GM19467 (cell line): ENCODE measurements around the gene KIF5A.
A peak's percentile ranks its signal among the peaks of the same experiment; 100 is the strongest.
"Not testable (repeated sequence)": the region's sequence is repeated elsewhere in the genome, so short reads cannot be mapped to it uniquely, and the experiment has no call there.

Experiments
- ATAC-seq: cut with Tn5 transposase; IDR thresholded peaks from one replicate; pipeline ENCODE4 v1.9.1; 2021; ENCODE audit warnings: mild to moderate bottlenecking, moderate library complexity; ENCODE audit not compliant: unreplicated experiment

KIF5A gene

DNA sequence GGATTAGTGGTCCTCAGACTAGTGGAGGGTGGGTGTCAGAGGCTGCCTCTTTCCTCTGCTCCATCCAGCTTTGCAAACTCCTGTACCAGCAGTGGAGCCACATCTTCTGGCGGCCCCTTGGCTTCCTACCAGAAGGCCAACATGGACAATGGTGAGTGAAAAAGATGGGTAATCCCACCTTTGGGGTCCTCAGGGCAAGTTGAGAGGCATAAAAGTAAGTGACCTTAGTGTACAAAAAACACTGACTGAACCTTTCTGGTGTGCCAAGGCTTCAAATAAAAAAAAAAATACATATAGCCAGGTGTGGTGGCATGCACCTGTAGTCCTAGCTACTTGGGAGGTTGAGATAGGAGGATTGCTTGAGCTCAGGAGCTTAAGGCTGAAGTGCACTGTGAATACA, 32.0 kb downstream of the KIF5A start:
- no peak for ATAC-seq

DNA sequence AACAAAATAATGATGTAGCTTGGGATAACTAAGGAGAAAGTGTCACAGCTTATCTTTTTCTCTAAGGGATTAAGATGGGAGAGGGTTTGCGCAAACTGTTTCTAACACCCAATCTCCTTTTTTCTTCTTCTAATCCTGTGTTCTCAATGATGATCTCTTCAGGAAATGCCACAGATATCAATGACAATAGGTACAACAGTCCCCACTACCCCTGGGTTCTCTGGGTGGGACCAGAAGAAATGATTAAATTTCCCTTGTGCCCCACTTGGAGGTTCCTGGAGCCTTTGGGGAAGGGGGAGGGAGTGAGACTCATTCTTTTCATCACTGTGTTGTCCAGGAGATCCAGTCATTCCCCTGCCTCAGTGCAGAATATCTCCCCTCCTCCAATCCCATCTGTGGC, 32.6 kb downstream of the KIF5A start:
- no peak for ATAC-seq

DNA sequence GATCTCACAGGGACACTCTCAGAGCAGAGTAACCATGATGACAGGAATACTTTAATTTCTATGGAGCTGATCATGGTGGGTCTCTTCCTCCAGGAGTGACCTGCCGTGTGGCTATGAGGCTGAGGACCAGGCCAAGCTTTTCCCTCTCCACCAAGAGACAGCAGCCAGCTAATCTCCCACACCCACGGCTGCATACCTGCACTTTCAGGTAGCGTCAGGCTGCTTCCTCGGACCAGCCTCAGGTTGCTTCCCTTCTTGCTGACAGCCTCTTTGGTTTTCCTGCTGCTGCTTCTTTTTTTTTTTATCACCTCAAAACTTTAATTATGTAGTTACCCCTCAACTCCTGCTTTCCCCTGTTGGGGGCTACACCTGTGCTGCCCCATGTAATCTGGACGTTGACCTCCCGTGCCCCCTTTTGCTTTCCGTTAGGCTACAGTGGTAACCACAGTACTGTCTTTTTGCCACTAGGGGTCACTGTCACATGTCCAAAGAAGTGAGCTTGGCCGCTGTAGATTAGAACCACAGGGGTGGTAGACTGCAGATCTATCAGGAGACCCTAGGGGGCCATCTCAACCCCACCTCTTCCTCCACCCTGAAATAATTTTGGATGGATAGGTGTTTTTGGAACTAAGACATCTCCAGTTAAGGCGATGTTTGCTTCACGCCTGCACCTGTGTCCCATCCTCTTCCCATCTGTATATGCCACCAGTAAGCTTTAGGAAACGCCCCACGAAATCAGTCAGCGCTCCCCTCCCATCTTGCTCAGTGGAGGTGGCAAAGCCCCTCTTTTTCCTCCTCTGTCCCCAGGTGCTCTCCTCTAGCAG, 33.4 kb downstream of the KIF5A start:
- peak; percentile 95 for ATAC-seq

DNA sequence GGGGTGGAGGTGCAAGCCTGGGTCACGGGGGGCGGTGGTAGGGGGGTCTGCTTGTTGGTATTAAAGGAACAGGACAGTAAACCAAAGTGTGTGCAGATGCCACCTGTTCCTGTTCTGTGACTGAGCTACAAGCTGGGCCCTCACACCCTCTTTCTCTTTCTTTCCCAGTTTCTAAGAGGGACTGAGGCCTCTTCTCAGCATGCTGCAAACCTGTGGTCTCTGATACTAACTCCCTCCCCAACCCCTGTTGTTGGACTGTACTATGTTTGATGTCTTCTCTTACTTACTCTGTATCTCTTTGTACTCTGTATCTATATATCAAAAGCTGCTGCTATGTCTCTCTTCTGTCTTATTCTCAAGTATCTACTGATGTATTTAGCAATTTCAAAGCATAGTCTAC, 34.2 kb downstream of the KIF5A start:
- ATAC-seq: no peak

DNA sequence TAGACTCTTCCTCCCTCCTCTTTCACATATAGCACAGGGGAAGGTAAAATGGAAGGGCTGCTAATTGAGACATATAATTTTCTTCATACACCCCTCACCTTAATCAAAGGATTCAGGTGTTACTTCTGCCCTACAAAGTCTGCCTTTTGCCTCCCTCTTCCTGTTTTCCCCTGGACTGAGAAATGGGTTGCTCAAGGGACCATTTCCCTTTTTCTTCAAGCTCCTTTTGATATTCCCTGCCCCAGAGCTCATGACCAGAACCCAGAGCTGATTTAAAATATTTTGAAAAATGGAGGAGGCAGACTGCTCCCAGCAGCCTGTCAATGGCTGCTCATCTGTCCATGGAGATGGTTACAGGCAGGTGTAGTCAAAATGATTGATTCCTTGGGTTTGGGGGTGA, 34.8 kb downstream of the KIF5A start:
- no peak for ATAC-seq

DNA sequence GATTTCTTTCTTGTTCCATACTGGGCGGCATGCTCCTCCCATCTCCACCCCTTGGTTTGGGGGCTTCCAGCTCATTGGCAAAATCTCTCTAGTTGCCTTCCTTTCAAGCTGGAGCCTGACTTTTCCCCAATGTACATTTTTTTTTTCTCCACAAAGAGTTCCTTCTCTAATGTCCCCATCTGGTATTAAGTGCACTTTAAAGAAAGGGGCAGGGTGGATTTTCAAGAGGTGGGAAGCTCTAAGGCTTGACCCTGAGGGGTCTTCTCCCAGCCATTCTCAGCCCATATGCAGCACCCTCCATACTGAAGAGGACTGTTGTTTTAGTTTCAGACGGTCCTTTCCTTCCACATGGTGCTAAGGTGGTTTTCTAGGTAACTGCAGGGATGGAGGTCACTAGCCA, 35.3 kb downstream of the KIF5A start:
- no peak for ATAC-seq

DNA sequence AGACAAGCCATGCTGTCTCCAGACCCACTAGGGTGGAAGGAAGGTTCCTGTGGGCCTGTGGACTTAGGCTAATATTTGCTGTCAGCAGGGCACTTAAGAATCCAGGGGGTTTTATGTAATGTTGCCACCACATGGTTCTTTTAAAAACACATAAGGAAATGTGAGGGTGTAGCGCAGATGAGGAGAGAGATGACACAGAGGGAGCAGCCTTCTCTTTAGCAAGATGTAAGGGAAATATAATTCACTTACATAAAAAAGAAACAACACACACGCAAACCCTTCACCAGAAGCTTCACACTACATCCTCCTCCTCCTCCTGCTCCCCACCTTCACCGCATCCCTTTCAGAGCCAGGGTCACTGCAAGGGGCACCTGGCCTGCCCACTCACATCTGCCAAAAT, 36.3 kb downstream of the KIF5A start:
- ATAC-seq: no peak

DNA sequence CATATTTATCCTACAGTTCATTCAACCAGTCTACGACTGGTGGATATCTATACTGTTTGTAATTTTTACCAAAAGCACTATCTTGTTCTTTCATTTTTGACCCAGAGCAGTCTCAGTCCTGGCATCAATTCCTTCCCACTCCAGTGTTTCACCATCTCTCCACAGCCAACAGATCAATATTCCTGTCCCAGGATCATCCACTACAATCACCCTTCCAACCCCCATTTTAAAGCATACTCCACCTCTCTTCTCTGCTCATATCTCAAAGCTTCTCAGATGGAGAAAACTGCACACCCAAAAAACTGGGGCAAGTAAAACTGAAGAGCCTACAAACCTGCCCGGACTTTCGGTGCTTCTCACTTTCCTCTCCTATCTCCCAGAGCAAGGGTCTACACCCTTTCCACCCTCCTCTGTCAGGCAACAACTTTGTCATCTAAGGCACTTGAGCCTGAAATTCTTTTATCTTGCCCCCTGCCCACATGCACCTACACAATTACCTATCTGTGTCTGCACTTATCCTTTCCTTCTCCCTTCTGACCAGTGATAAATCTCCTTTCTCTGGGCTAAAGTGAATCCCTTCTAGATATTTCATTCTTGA, 37.1 kb downstream of the KIF5A start:
- no peak for ATAC-seq

DNA sequence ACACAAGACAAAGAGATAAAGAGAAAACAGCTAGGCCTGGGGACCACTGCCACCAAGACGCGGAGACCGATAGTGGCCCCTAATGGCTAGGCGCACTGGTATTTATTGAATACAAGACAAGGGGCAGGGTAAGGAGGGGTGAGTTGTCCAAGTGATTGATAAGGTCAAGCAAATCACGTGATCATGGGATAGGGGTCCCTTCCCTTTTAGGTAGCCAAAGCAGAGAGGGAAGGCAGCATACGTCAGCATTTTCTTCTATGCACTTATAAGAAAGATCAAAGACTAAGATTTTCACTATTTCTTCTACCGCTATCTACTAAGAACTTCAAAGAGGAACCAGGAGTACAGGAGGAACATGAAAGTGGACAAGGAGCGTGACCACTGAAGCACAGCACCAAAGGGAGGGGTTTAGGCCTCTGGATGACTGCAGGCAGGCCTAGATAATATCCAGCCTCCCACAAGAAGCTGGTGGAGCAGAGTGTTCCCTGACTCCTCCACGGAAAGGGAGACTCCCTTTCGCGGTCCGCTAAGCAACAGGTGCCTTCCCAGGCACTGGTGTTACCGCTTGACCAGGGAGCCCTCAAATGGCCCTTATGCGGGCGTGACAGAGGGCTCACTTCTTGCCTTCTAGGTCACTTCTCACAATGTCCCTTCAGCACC, 39.2 kb downstream of the KIF5A start:
- ATAC-seq: not testable (repeated sequence)

DNA sequence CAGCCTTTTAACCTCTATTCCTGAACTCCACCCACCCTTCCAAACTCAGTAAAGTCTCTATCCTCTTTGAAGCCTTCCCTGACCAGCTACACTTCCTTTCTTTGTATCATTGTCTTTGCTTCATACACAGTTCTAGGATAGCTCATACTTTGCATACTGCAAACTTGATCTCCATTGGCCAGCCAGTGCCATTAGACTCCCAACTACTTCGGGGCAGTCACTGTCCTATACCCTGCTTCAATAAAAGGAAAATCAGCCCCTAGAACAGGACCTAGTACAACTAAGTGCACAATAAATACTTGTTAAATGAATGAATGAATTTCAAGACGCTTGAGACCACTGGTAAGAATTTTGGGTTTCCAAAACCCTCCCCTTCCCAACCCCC, 40.6 kb downstream of the KIF5A start:
- no peak for ATAC-seq

DNA sequence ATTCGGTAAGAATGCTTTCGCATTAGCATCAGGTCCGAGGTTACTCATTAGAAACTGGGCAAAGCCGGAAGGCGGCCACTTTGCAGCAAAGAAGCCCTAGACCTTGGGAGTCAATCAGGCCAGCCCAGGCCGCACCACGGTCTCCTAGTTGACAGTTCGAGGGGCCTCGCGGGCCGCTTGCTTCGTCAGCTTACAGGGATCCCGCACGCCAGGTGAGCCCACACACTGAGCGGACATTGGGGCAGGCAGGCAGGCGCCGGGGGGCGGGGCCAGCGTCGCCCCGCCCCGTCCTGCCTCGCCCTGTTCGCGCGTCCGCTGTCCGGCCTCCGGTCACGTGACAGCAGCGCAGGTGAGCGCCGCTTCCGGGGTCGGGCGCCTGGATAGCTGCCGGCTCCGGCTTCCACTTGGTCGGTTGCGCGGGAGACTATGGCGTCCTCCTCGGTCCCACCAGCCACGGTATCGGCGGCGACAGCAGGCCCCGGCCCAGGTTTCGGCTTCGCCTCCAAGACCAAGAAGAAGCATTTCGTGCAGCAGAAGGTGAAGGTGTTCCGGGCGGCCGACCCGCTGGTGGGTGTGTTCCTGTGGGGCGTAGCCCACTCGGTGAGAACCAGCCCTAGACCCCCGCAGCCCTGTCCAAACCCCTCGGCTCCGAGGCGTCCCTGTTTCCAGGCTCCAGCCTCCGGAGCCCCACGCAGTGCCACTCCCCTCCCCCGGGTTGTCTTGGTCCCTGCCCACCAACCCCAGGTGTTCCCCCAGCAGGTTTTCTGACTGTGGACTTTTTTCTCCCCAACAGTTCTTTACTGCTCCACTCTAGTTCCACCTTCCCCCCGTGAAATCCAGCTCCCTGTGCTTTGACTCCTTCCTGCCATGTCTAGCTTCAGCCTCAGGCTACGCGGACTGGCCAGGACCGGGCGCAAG, 41.3 kb downstream of the KIF5A start, which contains the start of gene PIP4K2C:
TSS of gene PIP4K2C (plus strand) at position 329 of the 918 bp plus-strand sequence. CDS start at position 427, 98 bp downstream.
- ATAC-seq: peak; percentile 91

DNA sequence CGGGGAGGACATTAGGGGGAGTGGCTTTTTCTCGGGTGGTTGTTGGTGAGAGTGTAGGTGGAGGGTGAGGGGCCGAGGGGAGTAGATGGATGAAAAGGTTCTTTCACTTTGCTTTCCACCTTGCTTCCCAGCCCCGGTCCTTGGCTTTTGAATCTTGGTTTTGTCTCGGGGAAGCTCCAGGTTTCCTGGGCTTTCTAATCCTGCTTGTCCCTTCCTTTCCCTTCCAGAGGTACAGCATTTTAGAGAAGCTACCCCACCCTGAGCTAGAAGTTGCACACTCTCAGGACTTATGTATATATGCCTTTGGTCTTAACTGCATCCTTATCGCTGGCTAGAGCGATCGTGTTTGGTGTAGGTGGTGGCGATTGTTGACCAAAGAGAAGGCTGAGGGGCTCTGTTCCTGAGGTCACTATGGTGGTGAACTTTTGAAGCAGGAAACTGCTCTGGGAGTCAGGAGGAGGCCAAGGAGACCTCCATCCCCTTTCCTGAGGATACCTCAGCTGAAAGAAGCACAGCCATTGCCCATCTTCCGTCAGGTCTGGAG, 42.0 kb downstream of the KIF5A start:
- no peak for ATAC-seq

DNA sequence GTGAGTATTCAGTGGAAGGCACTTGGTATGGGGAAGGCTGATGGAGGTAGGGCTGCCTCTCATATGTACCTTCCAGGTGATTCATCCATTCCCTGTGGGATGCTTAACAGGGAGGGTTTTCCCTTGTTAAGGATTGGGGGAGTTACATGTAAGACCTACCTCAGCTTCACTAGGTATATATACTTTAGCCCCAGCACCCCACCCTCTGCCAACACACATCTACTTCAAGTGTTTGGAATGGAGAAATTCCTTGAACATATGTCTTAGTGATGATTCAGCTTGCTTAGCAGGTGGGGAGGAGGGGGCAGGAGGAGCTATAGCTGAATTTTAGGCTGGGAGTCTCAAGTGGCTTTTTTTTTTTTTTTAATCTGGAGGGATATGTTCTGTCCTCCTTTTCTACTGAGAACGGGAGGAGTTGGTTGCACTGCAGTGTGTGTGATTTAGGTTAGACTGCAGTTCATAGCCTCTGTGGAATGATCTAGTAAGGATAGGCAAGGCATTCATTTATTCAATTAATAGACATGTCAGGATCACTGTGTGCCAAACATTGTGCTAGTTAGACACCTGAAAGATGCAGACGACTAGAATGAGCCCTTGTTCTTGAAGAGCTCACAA, 42.8 kb downstream of the KIF5A start:
- no peak for ATAC-seq

DNA sequence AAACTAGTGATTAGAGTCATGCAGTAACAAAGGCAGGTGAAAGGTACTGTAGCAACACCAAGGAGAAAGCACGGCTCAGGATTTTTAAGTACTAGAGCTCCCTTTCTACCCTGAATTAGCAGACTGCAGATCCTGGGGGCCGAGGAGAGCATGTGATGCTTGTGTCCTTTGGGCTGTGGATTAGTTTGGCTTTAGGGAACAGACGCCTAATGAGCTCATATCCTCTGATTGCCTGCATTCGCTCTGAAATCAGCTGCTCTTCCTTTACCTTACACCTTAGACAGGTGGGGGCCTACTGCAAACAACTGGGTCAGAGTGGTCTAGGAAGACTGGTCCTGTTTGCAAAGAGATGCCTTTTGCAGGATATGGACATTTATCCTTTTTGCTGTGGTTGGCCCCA, 43.3 kb downstream of the KIF5A start:
- no peak for ATAC-seq

DNA sequence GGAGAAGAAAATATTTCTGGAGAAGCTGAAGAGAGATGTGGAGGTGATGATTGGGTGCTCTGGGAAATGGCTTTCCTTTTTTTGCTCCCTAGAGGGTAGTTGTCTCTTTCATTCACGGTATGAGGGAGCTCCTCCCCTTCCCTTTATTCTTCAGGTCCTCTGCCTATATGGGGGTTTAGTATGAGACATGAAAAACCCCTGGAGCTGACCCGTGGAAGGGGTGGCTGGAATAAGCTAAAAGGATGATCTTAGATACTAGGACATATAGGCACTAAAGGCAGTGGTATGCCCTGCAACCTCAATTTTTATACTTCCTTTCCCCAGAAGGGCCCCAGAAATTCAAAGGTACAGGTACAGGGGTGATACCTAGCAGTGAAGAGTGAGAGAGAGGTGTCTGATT, 50.6 kb downstream of the KIF5A start:
- ATAC-seq: no peak

DNA sequence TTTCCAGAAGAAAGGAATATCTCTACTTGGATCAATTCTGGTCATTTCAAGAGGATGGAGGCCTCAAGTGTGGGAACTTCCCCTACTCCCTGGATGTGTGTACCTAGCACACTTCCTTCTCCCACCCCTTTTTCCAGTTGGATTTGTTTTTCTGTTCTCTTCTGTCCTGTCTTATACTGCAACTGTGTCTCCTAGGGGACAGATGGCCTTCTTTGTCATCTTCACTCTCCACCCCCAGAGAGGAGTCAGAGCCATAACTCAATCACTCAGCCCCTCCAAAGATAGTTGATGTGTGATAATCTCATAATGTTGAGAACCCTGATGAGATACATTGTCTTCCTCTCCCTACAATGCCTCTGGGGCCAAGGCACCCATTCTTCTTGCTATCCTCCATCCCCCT, 52.7 kb downstream of the KIF5A start:
- ATAC-seq: no peak

DNA sequence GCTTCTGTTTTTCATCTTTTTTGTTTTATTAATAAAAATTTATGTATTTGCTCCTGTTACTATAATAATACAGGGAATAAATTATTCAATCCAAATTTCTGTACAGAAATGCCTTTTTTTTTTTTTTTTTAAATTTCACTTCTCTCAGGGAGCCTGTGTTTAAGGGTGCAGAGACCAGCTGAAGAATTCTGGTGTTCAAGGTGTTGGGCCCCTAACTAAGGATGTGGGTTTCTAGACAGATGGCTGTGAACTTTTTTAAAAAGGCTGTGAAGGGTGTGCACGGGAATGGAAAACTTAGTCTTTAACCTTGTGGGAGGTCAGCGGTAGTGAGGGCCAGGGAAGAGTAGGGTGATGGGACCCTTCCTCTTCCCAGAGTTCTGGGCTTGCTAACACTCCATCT, 53.5 kb downstream of the KIF5A start:
- no peak for ATAC-seq

DNA sequence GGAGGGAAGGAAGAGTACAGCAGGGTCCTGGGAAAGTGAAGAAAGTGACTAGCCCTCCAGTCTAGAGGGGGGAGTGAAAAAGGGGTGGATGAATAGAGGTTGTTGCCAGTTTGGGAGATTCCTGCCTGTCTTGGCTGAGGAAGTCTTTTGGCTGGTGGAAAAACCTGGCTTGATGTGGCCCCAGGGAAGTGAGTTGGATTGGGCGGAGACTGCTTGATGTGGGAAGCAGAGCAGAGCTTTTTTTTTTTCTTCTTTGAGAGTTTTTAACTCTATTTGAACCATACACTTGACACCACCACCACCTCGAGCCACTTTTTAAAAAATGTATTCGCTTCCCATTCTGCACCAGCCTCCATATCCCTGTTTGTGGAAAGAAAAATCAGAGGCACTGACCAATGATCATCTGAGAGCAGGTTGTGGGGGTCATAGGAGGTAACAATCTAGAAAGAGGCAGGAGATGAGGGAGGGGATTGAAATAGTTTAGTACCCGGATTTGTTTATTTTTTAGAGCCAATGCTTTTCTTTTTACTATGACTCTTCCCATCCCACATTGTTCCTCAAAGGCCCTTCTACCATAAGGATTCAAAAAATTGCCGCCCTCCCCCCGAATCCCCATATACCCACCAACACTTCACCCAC, 54.1 kb downstream of the KIF5A start:
- no peak for ATAC-seq

DNA sequence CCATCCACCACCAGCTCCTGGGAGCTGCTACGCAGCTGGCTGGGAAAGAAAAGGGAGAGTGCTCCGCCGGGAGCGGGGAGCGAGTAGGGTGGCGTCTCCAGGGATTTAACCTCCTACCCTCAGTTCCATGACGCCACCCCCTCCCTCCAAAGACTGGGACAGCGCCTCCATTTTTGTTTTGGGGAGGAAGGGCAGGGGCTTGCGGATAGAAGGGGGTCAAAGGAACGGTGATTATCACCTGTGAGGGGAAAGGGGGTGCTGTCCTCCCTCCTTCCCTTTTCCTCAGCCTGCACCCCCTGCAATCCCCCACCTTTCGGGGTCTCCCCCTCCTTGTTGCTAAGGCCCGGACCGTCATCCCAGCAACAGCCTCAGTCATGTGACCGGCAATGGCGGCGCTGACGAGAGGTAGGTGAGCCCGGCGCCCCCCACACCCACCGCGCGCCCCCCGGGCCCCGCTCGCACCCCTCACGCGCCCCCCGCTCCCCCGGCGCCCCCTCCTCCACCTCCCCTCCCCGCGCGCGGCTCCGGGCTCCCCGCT, 54.7 kb downstream of the KIF5A start, which contains the start of gene DTX3:
TSS of gene DTX3 (plus strand) at position 371 of the 538 bp plus-strand sequence. CDS start 1,694 bp downstream, outside the sequence.
- ATAC-seq: no peak
